GM21360 (cell line): ENCODE measurements around the gene RAPGEF4.
"Not testable (repeated sequence)": the region's sequence is repeated elsewhere in the genome, so short reads cannot be mapped to it uniquely, and the experiment has no call there.

Experiments
- ATAC-seq: cut with Tn5 transposase; IDR thresholded peaks from one replicate; pipeline ENCODE4 v1.9.1; 2021; ENCODE audit warnings: mild to moderate bottlenecking, moderate library complexity; ENCODE audit not compliant: unreplicated experiment

The RAPGEF4 gene

DNA sequence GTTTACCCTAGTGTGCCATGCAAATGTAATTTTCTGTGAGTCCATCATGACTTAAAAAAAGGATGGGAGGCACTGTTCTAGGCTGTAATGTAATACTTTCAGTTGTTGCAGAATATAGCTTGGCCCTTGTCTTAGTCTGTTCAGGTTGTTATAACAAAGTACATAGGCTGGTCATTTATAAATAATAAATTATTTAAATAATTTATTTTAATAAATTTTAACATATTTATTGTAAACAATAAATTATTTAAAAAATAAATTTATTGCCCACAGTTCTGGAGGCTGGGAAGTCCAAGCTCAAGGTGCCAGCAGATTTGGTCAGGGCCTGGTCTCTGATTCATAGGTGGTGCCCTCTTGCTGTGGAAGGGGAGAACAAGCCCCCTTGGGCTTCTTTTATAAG is 35.2 kb downstream of the RAPGEF4 start:
- ATAC-seq = no peak

DNA sequence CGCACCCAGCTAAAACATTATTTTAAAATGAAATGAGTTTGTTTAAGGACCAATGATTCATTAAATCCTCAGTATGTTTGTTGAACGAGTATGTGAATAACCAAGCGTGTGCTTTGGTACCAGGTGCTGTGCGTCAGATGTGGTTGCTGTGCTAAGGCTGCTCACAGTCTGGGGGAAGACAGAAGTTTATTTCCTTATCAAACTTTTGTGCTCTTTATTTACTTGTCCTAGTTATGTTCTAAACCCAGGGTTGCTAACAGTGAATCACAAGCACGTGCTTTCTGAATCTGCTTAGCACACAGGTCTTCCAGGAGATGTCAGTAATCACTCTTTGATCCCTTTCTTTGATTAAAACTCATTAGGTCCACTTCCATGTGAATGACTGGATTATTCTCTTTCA is 37.0 kb downstream of the RAPGEF4 start:
- ATAC-seq = no peak

DNA sequence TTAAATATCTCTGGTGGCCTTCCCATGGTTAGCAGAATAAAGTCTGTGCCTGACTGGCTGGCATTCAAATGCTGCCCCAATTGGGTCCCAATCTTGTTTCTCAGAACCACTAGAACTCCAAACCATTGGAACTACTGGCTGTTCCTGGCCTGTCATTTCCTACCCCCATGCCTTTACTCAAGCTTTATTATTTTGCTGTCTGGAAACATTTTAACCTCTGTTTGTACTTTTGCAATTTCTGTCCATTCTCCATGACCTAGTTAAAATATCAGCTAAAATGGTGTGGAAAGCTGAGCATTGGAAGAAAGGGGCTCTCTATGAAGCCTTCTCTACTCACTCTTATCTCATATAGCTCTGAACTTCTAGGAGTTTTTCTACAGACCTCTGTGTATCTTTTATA is 38.7 kb downstream of the RAPGEF4 start:
- no peak for ATAC-seq

DNA sequence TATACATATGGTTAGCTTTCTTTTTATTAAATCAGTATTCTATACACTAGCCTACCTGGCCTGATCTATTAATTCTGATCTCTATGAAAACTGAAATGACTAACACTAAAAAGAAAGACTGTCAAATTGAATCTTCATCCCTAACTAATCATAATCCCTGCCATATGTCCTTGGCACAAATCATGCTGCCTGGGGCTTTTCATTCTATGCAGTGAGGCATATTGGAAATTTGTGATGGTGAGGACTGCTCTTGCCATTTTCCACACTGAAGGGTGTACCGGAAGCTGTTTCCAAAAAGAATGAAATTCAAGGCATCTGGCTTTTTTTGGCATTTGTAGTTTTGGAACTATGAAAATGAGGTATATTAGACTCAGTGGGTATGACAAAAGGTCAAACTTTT is 39.7 kb downstream of the RAPGEF4 start:
- no peak for ATAC-seq

DNA sequence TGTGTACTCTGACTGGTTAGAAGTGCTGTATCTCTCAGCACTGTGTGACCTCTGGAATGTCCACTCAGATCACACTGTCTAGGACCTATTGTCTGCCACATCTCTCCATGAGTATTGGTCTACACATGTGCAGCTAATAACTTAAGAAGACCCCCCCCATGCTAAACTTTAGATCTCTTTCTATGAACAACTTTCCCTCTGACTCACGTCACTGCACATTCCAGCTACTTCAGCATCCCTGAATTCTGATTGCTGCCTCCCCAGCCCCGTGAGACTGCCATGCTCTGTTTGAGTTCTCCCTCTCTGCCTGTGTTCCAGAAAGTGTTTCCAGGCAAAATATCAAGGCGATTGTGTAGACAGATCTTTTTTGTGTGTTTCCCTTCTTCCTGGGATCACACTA is 41.8 kb downstream of the RAPGEF4 start:
- ATAC-seq = no peak

DNA sequence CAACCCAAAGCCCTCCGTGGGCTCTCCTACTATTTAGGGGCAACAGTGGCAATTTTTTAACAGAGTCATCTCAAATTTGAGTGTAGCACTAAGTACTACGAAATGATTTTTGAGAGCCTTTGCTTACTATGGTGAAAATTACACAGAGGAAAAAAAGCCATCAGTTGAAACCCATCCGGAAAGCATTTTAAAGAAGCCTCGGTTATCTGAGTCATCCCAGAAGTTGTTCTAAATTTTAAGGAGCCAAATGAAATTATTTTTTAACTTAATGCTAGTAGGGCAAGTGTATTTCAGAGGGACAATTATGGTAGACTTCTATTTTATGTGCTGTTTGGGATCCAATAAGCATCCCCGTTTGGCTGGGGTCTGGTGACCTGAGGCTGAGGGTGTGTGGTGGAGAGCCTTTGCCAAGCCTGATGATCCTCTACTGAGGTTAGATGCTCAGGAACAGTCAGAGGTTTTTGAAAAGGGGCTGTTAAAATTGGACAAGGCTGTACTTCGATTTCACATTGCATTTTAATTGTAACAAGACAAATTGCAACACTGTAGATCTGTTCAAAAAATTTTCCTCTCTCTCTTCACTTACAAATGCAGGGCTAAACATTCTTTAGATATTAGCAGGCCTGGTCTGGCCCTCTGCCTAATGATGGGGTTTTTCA is 47.0 kb downstream of the RAPGEF4 start:
- no peak for ATAC-seq

DNA sequence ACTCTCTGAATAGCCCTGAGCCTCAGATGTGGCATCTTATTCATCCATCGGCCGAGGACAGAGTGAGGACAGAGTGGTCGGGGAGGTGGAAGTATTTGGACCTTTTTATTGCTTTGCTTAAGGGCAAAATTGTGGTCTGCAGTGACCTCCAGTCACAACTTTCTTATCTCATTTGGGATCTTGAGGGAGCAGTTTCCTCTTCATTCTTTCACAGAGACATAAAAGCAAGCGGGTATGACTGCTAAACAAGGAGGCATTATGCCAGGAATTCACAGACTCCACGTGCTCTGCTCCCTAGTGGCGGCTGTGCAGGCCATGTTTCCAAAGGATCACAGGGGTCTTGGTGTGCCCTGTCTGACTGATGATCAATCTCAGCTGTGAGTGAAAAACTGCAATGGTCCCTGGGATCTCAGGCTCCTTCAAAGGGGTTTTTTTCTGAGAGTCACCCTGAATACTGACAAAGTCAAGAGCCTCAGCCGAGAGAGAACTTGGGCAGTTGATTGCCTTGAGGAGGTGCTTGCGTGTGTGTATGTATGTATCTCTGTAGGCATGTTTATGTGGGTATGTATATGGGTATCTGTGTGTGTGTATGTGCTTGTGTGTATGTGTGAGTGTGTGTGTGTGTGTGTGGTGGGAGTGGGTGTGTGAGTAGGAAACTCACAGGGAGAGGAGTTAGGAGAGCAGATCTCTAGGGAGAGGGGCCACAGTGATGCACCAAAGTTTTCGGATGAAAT is 47.7 kb downstream of the RAPGEF4 start:
- ATAC-seq = no peak

DNA sequence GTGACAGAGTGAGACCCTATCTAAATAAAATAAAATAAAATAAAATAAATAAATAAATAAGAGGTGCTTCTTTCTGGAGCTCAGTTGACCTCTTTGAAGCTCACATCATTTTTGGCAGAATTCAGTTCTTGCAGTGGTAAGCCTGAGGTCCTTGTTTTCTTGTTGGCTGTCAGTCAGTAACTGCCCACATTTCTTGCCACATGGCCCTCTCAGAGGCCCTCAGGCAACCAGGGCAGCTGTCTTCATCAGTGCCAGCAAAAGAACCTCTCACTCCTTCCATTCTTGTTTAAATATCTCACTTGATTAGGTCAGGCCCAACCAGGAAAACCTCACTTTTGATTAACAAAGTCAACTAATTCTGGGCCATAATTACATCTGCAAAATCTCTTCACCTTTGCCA is 53.2 kb downstream of the RAPGEF4 start:
- no peak for ATAC-seq

DNA sequence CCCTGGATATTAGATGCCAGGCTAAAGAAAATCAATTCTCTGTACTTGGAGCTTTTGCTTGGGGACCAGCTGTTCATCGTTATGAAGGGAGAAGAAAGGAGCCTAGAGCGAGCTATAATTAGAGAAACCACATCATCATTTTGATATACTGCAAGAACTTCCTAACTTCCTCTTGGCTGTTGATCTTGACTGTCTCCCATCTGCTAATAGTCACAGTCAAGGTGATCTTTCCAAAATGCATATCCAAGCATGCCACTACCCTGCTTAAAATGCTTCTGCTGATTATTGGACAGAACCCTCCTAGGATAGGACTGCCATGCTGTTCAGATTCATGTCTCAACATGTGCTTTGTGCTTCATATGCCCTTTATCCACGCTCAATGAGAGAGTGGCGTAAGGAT is 54.8 kb downstream of the RAPGEF4 start:
- no peak for ATAC-seq

DNA sequence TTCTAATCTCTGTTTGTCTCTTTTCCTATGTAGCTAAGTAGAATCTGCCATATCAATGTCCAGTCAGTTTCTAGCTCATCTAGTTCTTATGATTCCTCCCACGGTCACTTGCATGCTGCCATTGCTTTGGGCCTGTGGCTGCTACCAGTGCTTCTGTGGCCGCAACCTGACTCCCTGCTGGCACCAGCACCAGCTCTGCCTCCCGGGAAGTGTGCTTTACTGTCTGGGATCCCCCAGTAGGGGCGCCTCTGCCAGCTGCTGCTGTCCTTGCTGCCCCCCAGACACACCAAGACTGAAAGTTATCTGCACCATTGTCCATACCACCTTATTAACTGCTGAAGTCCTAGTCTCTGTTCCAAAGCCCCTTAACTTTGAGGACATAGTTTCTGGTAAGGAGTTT is 56.3 kb downstream of the RAPGEF4 start:
- no peak for ATAC-seq

DNA sequence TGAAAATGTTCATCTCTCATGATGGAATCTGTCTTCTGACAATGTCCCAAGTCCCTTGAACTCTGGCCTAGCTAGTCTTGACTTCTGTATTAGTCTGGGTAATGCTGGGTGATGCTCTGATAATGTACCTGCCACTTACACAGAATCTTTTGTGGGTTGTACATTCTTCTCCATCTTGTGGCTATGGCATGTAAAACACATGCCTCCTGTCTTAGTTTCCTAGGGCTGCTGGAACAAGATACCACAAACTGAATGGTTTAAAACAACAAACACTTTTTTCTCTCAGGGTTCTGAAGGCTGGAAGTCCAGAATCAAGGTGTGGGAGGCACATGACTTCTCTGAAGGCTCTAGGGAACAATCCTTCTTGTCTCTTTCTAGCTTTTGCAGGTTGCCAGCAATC is 57.1 kb downstream of the RAPGEF4 start:
- ATAC-seq = no peak

DNA sequence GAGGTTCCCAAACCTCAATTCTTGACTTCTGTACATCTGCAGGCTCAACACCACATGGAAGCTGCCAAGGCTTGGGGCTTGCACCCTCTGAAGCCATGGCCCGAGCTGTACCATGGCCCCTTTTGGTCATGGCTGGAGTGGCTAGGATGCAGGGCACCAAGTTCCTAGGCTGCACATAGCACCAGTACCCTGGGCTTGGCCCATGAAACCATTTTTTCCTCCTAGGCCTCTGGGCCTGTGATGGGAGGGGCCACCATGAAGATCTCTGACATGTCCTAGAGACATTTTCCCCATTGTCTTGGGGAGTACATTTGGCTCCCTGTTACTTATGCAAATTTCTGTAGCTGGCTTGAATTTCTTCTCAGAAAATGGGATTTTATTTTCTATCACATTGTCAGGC is 67.7 kb downstream of the RAPGEF4 start:
- ATAC-seq = not testable (repeated sequence)

DNA sequence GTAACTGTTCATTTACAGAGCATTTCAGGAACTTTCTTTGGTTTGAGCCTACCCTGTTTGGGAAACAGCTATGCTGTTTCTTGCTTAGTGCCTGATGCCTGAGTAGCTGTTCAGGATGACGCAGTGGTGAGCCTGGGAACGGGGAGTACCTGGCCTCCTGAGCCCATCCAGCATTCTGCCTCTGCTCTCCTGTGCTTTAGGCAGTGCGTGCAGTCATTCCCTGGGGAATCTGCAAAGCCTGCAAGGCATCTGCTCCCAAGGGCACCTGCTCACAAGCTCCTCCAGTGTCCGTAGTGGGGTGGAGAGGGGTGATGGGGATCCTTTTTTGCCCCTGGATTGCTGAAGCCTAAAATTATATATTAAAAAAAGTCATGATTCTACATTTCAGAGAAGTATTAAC is 68.8 kb downstream of the RAPGEF4 start:
- ATAC-seq = no peak

DNA sequence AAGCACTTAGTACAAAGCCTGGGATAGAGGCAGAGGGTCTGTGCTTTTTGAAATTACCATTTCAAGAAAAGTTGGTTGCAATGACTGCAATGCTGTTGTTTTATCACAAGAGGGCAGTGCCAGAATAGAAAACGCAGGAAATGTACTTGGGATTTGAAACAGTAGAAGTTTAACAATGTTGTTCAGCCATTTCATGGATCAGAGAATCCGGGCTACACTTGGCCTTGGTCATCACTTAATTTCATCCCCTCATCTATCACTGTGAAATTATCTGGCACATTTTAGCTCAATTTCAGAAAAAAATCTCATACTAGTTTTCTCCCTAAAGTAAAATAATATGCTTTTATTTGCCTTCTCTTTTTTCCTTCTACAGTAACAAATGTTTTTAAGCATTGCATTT is 70.8 kb downstream of the RAPGEF4 start:
- no peak for ATAC-seq

DNA sequence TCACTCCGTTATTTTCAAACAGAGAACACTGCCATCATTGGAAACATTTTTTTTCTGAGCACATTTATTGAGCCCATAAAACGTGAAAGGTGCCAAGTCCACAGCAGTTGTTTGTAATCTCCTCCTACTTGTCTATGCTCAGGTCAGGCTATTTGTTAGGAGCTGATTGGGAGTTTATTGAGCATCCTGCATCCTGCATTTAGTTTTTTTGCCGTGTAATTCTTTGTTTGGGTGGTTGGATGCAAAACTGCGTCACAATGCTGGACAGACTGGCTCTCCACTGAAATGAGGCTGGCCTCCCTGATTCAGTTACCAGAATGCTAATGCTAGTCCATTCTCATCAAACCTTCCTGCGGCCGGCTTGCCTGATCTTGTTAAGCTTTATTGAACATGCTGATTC is 71.4 kb downstream of the RAPGEF4 start:
- no peak for ATAC-seq

DNA sequence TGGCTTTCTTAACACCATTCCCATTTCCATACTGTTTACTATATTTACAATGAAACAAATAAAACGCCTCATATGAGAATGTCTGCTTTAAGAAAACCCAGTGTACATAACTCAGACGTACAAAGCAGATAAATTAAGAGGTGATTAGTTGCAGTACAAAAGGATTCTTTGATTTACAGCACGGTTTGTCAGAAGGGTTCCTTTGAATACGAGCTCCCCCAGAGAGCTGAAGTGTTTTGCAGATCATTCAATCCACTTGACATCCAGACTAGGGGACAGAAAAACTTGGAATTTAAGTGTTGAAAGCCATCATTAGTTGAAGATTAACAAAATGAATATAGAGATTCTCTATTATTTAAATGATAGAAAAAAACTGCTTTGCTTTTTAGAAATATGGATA is 72.5 kb downstream of the RAPGEF4 start:
- ATAC-seq = no peak

DNA sequence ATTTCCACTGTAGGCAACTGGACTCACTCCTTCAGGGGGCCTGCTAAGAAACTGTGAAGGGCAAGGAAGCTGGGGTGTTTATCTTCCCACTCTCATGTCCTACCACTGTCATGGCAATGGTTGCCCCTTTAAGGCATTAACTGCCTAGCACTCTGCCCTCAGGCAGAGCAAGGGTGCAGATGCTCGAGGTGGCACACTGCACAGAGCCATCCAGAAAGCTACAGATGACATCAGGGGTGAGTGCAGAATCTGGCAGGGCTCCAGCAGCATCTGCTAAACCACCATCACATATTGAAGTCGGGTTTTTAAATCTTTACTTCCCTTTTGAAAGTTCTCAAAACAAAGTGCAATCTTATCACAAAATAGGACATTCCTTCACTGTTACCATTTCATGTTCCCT is 75.4 kb downstream of the RAPGEF4 start:
- ATAC-seq = no peak

DNA sequence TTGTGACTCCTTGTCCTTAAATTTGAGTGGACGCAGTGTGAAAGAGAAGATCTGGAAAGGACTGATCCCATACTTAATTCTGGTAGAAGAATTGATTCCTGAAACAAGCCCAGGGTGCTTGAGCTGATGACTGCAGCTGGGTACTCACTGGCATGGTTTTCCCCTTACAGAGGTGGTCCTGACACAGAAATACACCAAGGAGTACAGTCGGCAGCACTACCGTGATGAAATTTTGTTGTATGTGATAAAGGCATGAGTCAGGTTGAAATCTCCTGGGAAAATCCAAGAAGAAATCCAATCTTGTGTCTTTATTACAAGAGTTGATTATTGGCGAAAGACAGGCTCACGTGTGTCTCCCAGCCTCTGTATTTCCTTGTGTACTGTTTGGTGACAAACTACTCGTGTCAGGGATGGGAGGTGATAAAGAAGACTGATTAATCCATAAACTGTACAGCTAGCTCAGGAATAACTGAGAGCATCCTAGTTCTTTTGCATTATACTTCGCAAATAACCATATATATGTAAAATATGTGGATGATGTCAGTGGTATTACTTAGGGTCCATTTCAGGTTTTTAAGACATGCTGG is 76.6 kb downstream of the RAPGEF4 start:
- no peak for ATAC-seq

DNA sequence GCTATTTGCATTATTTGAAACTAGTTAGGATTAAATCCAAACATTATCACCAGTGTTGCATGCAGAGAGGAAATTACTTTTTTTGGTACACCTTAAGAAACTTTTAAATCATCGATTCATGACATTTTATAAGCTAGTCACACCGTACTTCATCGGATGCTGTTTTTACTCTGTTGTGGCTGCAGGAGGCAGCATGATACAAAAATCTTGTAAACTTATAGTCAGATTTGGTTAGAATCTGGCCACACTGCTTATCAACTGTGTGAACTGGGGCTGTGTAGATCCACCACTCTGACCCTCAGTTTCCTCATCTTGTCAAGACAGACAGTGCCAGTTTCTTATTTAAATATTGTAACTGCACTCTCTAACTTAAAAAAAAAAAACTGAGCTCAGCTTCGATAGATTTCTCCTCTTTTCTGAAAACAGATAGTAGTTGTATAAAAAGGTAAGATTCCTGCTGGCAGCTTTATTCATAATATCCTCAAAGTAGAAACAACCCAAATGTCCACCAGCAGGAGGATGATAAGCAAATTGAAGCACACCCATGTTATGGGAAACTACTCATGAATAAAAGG is 77.8 kb downstream of the RAPGEF4 start:
- ATAC-seq = no peak

DNA sequence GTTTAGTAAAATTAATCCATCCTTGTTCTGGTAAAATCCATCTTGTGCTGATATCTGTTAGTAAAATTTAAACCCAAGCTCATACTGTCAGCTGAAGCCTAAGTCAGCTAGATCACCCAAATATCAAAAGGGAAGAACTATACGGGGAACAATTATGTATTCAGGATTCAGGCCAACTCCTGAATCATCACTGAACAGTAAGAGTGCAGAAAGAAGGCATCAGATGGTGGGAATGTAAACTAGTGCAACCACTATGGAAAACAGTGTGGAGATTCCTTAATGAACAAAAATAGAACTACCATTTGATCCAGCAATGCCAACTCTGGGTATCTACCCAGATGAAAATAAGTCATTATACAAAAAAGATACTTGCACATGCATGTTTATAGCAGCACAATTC is 81.8 kb downstream of the RAPGEF4 start:
- no peak for ATAC-seq

DNA sequence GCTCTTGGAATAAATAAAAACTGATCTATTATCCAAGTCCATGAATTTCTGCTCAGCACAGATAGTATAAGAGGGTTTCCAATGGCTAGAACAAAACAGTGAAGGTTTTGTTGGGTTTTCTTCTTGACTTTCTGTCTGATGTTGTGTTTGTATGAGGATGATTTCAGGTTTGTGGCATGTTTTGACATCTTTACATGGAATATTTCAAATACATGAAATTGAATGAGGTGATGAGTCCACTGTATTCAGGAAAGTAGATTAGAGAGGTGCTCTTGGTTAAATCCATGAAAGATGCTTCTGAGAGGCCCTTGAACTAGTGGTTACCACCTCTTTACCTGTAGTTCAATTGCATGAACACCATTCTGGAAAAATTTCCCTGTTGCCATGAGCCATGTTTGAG is 84.3 kb downstream of the RAPGEF4 start:
- no peak for ATAC-seq
